HL-60 (cell line): ENCODE measurements around the gene TINAGL1.
A peak's percentile ranks its signal among the peaks of the same experiment; 100 is the strongest.

Experiments used
- DNase-seq, 2 experiments: peaks; one replicate each; pipeline ENCODE4 v3.0.0-alpha.2; 2010 to 2020; ENCODE audit warnings: low read depth in 1 of 2, low spot score in 1 of 2
- H3K27ac ChIP-seq: fragments of 250-450 bp; sonication (Bioruptor Pico); replicated peaks from 2 replicates; pipeline ENCODE4 v1.5.1; 2020; ENCODE audit warnings: mild to moderate bottlenecking, moderate library complexity
- H3K27me3 ChIP-seq: fragments of 250-450 bp; sonication (Bioruptor Pico); 2 replicates; pipeline ENCODE4 v1.5.1; 2021; ENCODE audit warnings: mild to moderate bottlenecking, moderate library complexity; ENCODE audit not compliant: insufficient read depth, poor library complexity, severe bottlenecking
- H3K4me3 ChIP-seq: replicated peaks from 2 replicates; pipeline ENCODE4 v1.5.1; 2011; ENCODE audit warnings: mild to moderate bottlenecking, control low read depth, low read length; ENCODE audit not compliant: insufficient read depth
- CTCF ChIP-seq: IDR thresholded peaks from one replicate; pipeline ENCODE4 v1.5.1; 2011; ENCODE audit warnings: low read length, control low read depth, inconsistent platforms; ENCODE audit not compliant: insufficient read depth
- GABPA ChIP-seq: IDR thresholded peaks from 2 replicates; pipeline ENCODE4 v1.6.1; 2012; ENCODE audit warnings: low read depth
- POLR2AphosphoS5 ChIP-seq: IDR thresholded peaks from 2 replicates; pipeline ENCODE4 v1.6.1; 2012; ENCODE audit warnings: low read depth
- REST ChIP-seq: IDR thresholded peaks from 2 replicates; pipeline ENCODE4 v1.6.1; 2012; ENCODE audit warnings: low read depth; ENCODE audit not compliant: insufficient replicate concordance
- SPI1 ChIP-seq: IDR thresholded peaks from 2 replicates; pipeline ENCODE4 v1.6.1; 2012; ENCODE audit warnings: low read depth, mild to moderate bottlenecking, borderline replicate concordance

TINAGL1 gene

GRCh38 chr1:31535561-31535960, 40.8 kb upstream of the TINAGL1 start:
- H3K27ac ChIP-seq = peak overlapping the region; percentile 57
- DNase-seq = no peak
- no peak for TF ChIP-seq GABPA
- TF ChIP-seq SPI1 = no peak
- no peak for TF ChIP-seq REST
- no peak for TF ChIP-seq POLR2AphosphoS5
- TF ChIP-seq CTCF = no peak
- H3K4me3 ChIP-seq = no peak overlapping the region
- H3K27me3 ChIP-seq = no peaks in the 10 kb centered on the region

- no peak for DNase-seq
- no peak overlapping the region for H3K4me3 ChIP-seq
- TF ChIP-seq GABPA (no peak), SPI1 (no peak), POLR2AphosphoS5 (no peak), CTCF (no peak), REST (no peak)
- H3K27me3 ChIP-seq = no peaks in the 10 kb centered on the region
- H3K27ac ChIP-seq = no peak overlapping the region
These were observed 37.0 kb upstream of the TINAGL1 start for GRCh38 chr1:31539329-31539728.

GRCh38 chr1:31541194-31541593, 35.1 kb upstream of the TINAGL1 start:
- Histone ChIP-seq H3K27ac (no peak overlapping the region), H3K4me3 (no peak overlapping the region), H3K27me3 (no peaks in the 10 kb centered on the region)
- DNase-seq = no peak
- TF ChIP-seq REST (no peak), SPI1 (no peak), POLR2AphosphoS5 (no peak), GABPA (no peak)
